ENCODE results near the gene FOXP1.
A peak's percentile ranks its signal among the peaks of the same experiment; 100 is the strongest.

The FOXP1 gene

GRCh38 chr3:71564361-71564760, 19.2 kb downstream of the FOXP1 start:
- DNase-seq (ENCODE audit: low read depth in 2 of 2) = no peak

GRCh38 chr3:71563827-71564226, 19.7 kb downstream of the FOXP1 start:
- DNase-seq (ENCODE audit: low read depth in 2 of 2) = no peak

GRCh38 chr3:71562938-71563337, 20.6 kb downstream of the FOXP1 start:
- DNase-seq (ENCODE audit: low read depth in 2 of 2) = no peak

- no peak for DNase-seq (ENCODE audit: low read depth in 2 of 2)
Observed at GRCh38 chr3:71560665-71561064, 22.9 kb downstream of the FOXP1 start.

GRCh38 chr3:71559578-71560162, 23.9 kb downstream of the FOXP1 start:
- DNase-seq (ENCODE audit: low read depth in 2 of 2) = no peak

GRCh38 chr3:71559021-71559420, 24.5 kb downstream of the FOXP1 start:
- DNase-seq (ENCODE audit: low read depth in 2 of 2) = no peak

- no peak for DNase-seq (ENCODE audit: low read depth in 2 of 2)
Observed at GRCh38 chr3:71554649-71555048, 28.9 kb downstream of the FOXP1 start.

DNA sequence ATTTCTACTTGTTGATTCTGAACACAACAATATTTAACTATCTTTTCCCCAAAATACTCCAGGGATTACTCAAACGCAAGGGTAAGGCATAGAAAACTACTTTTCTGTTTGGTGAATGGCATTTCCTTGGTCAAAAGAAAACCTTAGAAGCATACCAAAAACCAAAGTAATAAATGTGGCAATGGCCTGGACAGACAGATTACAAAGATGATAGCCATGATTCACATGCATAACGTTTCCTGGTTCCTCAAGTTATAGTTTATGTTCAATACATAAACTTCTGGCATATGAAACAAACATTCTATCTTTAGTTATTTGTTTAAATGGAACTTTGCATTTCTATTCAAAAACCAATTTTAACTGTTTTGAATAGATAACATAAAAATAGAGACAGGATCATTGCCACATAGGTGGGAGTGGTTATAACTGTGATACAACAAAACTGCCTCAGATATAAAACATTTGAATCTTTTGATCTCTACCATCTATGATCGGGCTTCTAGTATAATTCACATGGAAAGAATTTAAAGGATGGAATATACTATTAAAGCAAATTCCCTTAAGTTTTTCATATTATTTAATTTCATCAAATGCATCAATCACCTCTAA, 32.1 kb downstream of the FOXP1 start:
- no peak for DNase-seq (ENCODE audit: low read depth in 2 of 2)

DNA sequence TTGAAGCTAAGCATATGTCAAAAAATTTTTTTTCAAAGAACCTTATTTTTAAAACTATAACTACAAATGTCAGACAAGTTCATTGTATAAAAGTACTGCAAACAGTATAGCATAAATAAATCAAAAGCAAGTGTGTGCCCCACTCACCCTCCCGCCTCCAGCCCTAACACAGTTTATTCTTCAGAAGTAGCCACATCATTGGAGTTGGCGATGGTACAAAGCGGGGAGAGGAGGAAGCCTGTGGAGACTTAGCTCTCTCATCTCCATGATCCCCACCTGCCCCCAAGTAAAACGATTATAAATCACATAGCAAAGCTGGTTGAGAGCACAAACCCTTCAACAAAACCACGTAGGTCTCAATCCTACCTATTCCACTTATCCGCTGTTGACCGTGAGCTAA, 33.6 kb downstream of the FOXP1 start:
- DNase-seq (ENCODE audit: low read depth in 2 of 2) = no peak

DNA sequence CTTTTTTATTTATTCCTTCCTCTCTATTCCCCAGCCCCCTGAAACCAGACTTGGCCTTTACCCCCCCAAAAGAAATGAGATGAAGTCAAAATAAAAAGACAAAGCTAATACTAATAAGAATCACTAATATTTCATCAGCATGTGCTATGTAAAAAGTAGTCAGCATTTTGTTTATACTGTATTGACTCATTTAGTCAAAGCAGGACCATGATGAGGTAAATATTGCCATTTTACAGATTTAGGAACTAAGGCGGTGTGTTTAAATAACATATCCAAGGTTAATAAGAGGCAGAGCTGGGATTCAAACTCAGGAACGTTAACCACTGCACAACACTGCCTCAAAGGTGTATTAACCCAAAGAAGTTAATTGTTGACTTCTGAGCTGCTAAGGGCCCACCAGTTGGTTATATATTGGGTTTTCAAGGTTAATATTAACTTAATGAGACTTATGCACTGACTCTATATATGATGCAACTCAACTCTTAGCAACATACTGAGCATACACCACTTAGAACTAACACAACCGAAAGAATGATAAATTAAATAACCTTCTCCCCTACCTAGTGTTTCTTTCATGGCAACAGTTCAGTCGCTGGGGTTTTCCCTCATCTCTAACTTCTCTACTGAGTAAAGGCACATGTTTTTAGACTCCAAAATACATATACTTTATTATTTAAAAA, 34.7 kb downstream of the FOXP1 start:
- no peak for DNase-seq (ENCODE audit: low read depth in 2 of 2)

- DNase-seq (ENCODE audit: low read depth in 2 of 2) = no peak
Observed at GRCh38 chr3:71547249-71548198, 36.0 kb downstream of the FOXP1 start.

GRCh38 chr3:71546821-71547220, 36.7 kb downstream of the FOXP1 start:
- DNase-seq (ENCODE audit: low read depth in 2 of 2) = no peak

DNA sequence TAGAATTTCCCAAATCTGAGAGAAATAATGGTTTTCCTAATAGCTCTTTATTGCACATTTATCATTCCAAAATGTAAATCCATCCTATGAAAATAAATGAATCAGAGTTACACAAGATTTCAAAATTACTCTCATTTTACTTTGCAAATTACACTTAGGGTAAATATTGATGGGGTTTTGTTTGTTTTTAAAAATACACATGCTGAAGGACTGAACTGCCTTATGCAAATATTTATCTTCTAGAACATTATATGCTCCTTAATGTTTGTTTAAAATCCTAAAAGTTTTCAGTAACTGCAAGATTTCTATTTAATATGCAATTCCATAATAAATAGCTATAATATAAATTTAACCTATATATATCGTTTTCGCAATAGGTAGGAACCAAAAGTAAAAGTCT, 38.2 kb downstream of the FOXP1 start:
- no peak for DNase-seq (ENCODE audit: low read depth in 2 of 2)

- no peak for DNase-seq (ENCODE audit: low read depth in 2 of 2)
Observed at GRCh38 chr3:71543371-71544016, 40.0 kb downstream of the FOXP1 start.

DNA sequence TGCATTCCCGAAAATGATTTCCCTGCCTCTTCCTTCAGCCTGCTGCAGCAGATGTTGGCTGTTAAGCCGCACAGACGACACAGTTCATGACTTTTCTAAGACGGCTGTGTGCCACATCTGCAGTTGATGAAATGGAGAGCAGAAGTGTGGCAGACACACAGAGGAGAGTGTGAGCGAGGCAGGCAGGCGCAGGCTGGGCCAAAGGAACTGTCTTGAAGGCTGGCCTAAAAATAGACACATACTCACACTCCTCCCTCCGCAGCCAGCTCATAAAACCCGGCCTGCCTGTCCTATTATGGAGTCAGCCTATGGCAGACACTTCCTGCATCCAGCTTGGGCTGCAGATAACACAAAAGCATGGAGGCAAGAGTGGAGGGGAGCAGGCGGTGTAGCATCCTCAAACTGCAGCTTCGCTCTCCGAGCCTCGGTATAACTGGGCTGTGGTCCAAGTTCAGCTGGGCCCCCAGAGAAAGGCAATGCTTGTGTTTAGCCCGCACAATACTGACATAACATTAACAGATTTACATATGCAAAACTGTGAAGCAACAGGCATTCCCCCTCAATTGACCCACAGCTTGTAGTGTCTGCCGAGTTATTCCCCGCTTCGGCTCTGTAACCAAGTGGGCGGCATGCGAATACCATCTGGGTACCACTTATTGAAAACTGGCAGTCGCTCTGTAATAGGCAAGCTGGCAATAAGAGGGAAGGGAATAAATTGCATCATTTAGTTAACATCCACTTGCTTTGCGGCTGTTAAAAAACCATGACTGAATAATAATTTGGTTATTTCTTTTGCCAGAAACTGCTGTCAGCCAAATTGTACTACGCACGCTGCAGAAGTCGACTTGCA, 40.8 kb downstream of the FOXP1 start:
- peak; percentile 93 to 95 for DNase-seq (ENCODE audit: low read depth in 2 of 2)

DNA sequence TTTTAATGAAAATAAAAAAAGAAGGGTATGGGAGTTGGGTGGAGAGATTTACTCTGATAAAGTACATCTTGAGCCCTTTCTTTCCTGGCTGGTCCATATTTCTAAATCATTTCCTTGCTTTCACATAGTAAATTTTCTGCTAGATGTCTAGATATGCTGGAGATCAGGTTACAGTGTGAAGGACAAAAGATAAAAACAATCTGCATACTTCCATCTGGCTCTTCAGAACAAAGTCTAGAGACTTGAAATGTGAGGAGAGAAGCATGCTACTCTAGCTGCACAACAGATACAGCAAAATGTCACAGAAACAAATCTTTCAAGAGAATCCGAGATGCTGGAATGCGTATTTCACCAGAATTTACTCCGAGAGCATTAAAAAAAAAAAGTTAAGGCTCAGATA, 42.2 kb downstream of the FOXP1 start:
- no peak for DNase-seq (ENCODE audit: low read depth in 2 of 2)

GRCh38 chr3:71537211-71537611, 46.3 kb downstream of the FOXP1 start:
- DNase-seq (ENCODE audit: low read depth in 2 of 2) = peak; percentile 87 to 88

DNA sequence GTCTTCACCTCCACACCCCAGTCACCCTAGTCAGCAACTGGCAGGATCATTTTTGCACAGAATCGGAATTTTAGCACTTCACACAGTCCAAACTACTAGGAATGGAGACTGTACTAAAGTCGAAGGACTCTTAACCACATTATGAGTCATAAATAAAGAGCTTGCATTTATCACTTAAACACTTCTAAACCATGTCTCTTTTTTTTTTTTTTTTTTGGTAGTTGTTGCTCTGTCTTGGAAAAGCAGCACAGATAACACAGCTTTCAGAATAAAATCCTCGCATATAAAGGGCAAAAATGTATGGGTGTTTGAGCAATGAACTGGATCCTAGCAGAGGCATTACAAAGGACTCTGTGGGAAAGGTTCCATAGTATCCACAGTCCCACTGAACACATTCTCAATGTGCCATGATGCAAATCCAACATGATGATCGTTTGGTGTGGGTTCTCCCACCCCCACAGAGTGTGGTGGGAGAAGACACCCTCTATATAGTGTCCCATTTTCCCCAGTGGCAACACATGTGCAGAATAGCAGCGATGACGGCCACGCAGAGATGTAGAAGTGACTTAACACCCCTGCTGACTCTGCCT, 47.1 kb downstream of the FOXP1 start:
- DNase-seq (ENCODE audit: low read depth in 2 of 2) = peak; percentile 70 to 74

- no peak for DNase-seq (ENCODE audit: low read depth in 2 of 2)
Observed at GRCh38 chr3:71533588-71533987, 49.9 kb downstream of the FOXP1 start.

- DNase-seq (ENCODE audit: low read depth in 2 of 2) = no peak
Observed at GRCh38 chr3:71532639-71533395, 50.7 kb downstream of the FOXP1 start.

All from fibroblast of skin of left biceps (primary cell).